Liver (tissue), 9 donors: ENCODE results near the gene MARCHF11. TPM values are rescaled to one million over a fixed set of nuclear protein-coding genes. Genes with fewer than 3 reads are reported as not detected.

ENCODE experiments used
- DNase-seq: peaks from one replicate; pipeline ENCODE4 v3.0.0-alpha.2; 2017; ENCODE audit warnings: low spot score
- H3K27ac ChIP-seq, 2 donors: one replicate each; pipeline ENCODE4 v1.7.0; 2013; ENCODE audit warnings: inconsistent platforms in 2 of 2, low read length in 2 of 2, control low read depth in 1 of 2, low read depth in 1 of 2, mild to moderate bottlenecking in 1 of 2
- H3K27me3 ChIP-seq, 4 donors: one replicate each; pipeline versions ENCODE4 v1.6.1 to v1.7.0; 2013; ENCODE audit warnings: low read length in 3 of 4, inconsistent platforms in 1 of 4, mild to moderate bottlenecking in 1 of 4, moderate library complexity in 1 of 4; ENCODE audit not compliant: control insufficient read depth in 4 of 4, insufficient read depth in 4 of 4
- H3K36me3 ChIP-seq, 4 donors: one replicate each; pipeline versions ENCODE4 v1.6.1 to v1.7.0; 2013; ENCODE audit warnings: low read length in 3 of 4, mild to moderate bottlenecking in 3 of 4, low read depth in 1 of 4, moderate library complexity in 1 of 4; ENCODE audit not compliant: control insufficient read depth in 4 of 4, insufficient read depth in 3 of 4
- H3K4me1 ChIP-seq, 4 donors: one replicate each; pipeline versions ENCODE4 v1.6.1 to v1.7.0; 2013; ENCODE audit warnings: low read length in 3 of 4, mild to moderate bottlenecking in 3 of 4, moderate library complexity in 1 of 4; ENCODE audit not compliant: control insufficient read depth in 4 of 4, insufficient read depth in 4 of 4
- H3K4me3 ChIP-seq, 3 donors: one replicate each; pipeline versions ENCODE4 v1.6.1 to v1.7.0; 2013; ENCODE audit warnings: low read length in 3 of 3, control low read depth in 1 of 3, low read depth in 1 of 3, mild to moderate bottlenecking in 1 of 3
- H3K9ac ChIP-seq, 2 donors: one replicate each; pipeline ENCODE4 v1.7.0; 2013; ENCODE audit warnings: low read length in 2 of 2, mild to moderate bottlenecking in 2 of 2, moderate library complexity in 2 of 2, control low read depth in 1 of 2, low read depth in 1 of 2
- H3K9me3 ChIP-seq, 4 donors: one replicate each; pipeline versions ENCODE4 v1.6.1 to v1.7.0; 2013; ENCODE audit warnings: low read length in 3 of 4; ENCODE audit not compliant: control insufficient read depth in 4 of 4
- EGR1 ChIP-seq, 2 donors: IDR thresholded peaks; 2 replicates each; pipeline ENCODE4 v1.6.1; 2016 to 2018; ENCODE audit warnings: antibody characterized with exemption in 2 of 2, low read depth in 2 of 2
- FOXA1 ChIP-seq: IDR thresholded peaks from 2 replicates; pipeline ENCODE4 v1.6.1; 2016; ENCODE audit warnings: antibody characterized with exemption
- FOXA2 ChIP-seq: IDR thresholded peaks from 2 replicates; pipeline ENCODE4 v1.6.1; 2016; ENCODE audit warnings: antibody characterized with exemption
- GABPA ChIP-seq, 2 donors: IDR thresholded peaks in 1 of 2; conservative IDR thresholded peaks in 1 of 2; 2 replicates each; pipeline ENCODE4 v1.6.1; 2016; ENCODE audit warnings: antibody characterized with exemption in 2 of 2, mild to moderate bottlenecking in 1 of 2, moderate library complexity in 1 of 2
- HNF4A ChIP-seq, 2 donors: conservative IDR thresholded peaks; 2 replicates each; pipeline ENCODE4 v1.6.1; 2016; ENCODE audit warnings: antibody characterized with exemption in 2 of 2, mild to moderate bottlenecking in 2 of 2
- HNF4G ChIP-seq: IDR thresholded peaks from 2 replicates; pipeline ENCODE4 v1.6.1; 2016; ENCODE audit warnings: antibody characterized with exemption
- JUND ChIP-seq, 2 donors: IDR thresholded peaks; 2 replicates each; pipeline ENCODE4 v1.6.1; 2016; ENCODE audit warnings: antibody characterized with exemption in 2 of 2
- NR2F2 ChIP-seq: IDR thresholded peaks from 2 replicates; pipeline ENCODE4 v1.6.1; 2016; ENCODE audit warnings: antibody characterized with exemption
- RAD21 ChIP-seq, 2 donors: IDR thresholded peaks; 2 replicates each; pipeline ENCODE4 v1.6.1; 2016; ENCODE audit warnings: antibody characterized with exemption in 2 of 2, mild to moderate bottlenecking in 2 of 2
- RXRA ChIP-seq, 2 donors: IDR thresholded peaks; 2 replicates each; pipeline ENCODE4 v1.6.1; 2017 to 2018; ENCODE audit warnings: antibody characterized with exemption in 2 of 2, mild to moderate bottlenecking in 1 of 2
- SP1 ChIP-seq: IDR thresholded peaks from 2 replicates; pipeline ENCODE4 v1.6.1; 2018; ENCODE audit warnings: antibody characterized with exemption, mild to moderate bottlenecking
- TAF1 ChIP-seq: conservative IDR thresholded peaks from 2 replicates; pipeline ENCODE4 v1.6.1; 2016; ENCODE audit warnings: antibody characterized with exemption, mild to moderate bottlenecking
- YY1 ChIP-seq: IDR thresholded peaks from 2 replicates; pipeline ENCODE4 v1.6.1; 2016; ENCODE audit warnings: antibody characterized with exemption, mild to moderate bottlenecking
- WGBS: extraction: QIAGEN DNeasy Blood & Tissue Kit; methylation state at CpG from one replicate; pipeline ENCODE4 v1.1.7; 2013; 5-methylcytosine and 5-hydroxymethylcytosine counted together
- polyA plus RNA-seq, 2 donors: library from polyadenylated mRNA; stranded (reverse) in 1 of 2; unstranded in 1 of 2; fragments of 200-250 nt in 1 of 2; fragments of >200 nt in 1 of 2; fragmentation: Nextera tagmentation in 1 of 2; extraction: Ambion mirVana in 1 of 2; gene quantifications; one replicate each; pipeline versions ENCODE4 v1.2.1 to v1.2.3, GENCODE V29; 2013 to 2015
- total RNA-seq, 2 donors: library from RNA; depleted of rRNA; stranded (reverse); fragments of >200 nt; gene quantifications; one replicate each; pipeline ENCODE4 v1.2.3, GENCODE V29; 2014
- TF ChIP-seq, protein P1 (sequence below): IDR thresholded peaks from 2 replicates; pipeline ENCODE4 v1.6.1; 2016; ENCODE audit warnings: antibody characterized with exemption
- TF ChIP-seq, protein P2 (sequence below): IDR thresholded peaks from 2 replicates; pipeline ENCODE4 v1.6.1; 2016; ENCODE audit warnings: antibody characterized with exemption
- TF ChIP-seq, protein P3 (sequence below): fragments of 150-350 bp; IDR thresholded peaks from 2 replicates; pipeline ENCODE4 v1.5.1; 2017; ENCODE audit warnings: improper control_type of control experiment, low read depth, low read length; ENCODE audit not compliant: missing input control
- TF ChIP-seq, protein P4 (sequence below): IDR thresholded peaks from 2 replicates; pipeline ENCODE4 v1.6.1; 2016; ENCODE audit warnings: antibody characterized with exemption, mild to moderate bottlenecking
- TF ChIP-seq, protein P5 (sequence below): IDR thresholded peaks from 2 replicates; pipeline ENCODE4 v1.6.1; 2016; ENCODE audit warnings: antibody characterized with exemption
- donor health status: healthy.
- donor health status: healthy.
- donor health status: healthy.
- donor health status: healthy.
- donor health status: healthy.

MARCHF11 gene
- total and polyA plus RNA-seq, 4 donors, result 0.05 TPM; not detected in 3

DNA sequence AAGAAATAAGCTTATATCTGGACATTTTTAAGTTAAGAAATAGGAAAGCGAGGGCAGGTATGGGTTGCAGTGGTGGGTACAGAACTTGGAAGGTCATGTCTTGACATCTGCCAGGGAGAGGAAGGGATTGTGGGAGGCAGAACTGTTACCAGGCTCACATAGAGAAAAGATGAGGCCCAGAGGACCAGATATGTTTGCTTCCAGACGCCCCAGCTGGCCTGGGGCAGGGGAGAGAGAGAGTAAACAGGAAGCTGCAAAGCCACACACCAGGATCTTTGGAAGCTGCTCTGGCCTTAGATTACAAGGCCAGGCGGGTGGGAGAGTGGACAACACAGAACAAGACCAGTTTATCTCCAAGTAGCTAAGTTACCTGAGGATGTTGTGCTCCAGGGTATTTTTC lies 71.2 kb downstream of the MARCHF11 start:
- H3K4me3 ChIP-seq, result no peak overlapping the region
- TF ChIP-seq GABPA (IDR thresholded peaks at IDR 0.05 in 1 of 2, conservative IDR thresholded peaks at IDR 0.05 in 1 of 2) (no peak), NR2F2 (no peak), YY1 (no peak), RXRA (IDR thresholded peaks at IDR 0.05) (no peak), EGR1 (IDR thresholded peaks at IDR 0.05; ENCODE audit: low read depth in 2 of 2) (no peak), HNF4G (no peak), JUND (IDR thresholded peaks at IDR 0.05) (no peak), HNF4A (conservative IDR thresholded peaks at IDR 0.05) (no peak), RAD21 (IDR thresholded peaks at IDR 0.05) (no peak), SP1 (no peak)
- TF ChIP-seq, protein P1, sequence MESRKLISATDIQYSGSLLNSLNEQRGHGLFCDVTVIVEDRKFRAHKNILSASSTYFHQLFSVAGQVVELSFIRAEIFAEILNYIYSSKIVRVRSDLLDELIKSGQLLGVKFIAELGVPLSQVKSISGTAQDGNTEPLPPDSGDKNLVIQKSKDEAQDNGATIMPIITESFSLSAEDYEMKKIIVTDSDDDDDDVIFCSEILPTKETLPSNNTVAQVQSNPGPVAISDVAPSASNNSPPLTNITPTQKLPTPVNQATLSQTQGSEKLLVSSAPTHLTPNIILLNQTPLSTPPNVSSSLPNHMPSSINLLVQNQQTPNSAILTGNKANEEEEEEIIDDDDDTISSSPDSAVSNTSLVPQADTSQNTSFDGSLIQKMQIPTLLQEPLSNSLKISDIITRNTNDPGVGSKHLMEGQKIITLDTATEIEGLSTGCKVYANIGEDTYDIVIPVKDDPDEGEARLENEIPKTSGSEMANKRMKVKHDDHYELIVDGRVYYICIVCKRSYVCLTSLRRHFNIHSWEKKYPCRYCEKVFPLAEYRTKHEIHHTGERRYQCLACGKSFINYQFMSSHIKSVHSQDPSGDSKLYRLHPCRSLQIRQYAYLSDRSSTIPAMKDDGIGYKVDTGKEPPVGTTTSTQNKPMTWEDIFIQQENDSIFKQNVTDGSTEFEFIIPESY, result no peak
- TF ChIP-seq, protein P2, sequence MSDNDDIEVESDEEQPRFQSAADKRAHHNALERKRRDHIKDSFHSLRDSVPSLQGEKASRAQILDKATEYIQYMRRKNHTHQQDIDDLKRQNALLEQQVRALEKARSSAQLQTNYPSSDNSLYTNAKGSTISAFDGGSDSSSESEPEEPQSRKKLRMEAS, result no peak
- TF ChIP-seq, protein P3, sequence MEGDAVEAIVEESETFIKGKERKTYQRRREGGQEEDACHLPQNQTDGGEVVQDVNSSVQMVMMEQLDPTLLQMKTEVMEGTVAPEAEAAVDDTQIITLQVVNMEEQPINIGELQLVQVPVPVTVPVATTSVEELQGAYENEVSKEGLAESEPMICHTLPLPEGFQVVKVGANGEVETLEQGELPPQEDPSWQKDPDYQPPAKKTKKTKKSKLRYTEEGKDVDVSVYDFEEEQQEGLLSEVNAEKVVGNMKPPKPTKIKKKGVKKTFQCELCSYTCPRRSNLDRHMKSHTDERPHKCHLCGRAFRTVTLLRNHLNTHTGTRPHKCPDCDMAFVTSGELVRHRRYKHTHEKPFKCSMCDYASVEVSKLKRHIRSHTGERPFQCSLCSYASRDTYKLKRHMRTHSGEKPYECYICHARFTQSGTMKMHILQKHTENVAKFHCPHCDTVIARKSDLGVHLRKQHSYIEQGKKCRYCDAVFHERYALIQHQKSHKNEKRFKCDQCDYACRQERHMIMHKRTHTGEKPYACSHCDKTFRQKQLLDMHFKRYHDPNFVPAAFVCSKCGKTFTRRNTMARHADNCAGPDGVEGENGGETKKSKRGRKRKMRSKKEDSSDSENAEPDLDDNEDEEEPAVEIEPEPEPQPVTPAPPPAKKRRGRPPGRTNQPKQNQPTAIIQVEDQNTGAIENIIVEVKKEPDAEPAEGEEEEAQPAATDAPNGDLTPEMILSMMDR, result no peak
- TF ChIP-seq, protein P4, sequence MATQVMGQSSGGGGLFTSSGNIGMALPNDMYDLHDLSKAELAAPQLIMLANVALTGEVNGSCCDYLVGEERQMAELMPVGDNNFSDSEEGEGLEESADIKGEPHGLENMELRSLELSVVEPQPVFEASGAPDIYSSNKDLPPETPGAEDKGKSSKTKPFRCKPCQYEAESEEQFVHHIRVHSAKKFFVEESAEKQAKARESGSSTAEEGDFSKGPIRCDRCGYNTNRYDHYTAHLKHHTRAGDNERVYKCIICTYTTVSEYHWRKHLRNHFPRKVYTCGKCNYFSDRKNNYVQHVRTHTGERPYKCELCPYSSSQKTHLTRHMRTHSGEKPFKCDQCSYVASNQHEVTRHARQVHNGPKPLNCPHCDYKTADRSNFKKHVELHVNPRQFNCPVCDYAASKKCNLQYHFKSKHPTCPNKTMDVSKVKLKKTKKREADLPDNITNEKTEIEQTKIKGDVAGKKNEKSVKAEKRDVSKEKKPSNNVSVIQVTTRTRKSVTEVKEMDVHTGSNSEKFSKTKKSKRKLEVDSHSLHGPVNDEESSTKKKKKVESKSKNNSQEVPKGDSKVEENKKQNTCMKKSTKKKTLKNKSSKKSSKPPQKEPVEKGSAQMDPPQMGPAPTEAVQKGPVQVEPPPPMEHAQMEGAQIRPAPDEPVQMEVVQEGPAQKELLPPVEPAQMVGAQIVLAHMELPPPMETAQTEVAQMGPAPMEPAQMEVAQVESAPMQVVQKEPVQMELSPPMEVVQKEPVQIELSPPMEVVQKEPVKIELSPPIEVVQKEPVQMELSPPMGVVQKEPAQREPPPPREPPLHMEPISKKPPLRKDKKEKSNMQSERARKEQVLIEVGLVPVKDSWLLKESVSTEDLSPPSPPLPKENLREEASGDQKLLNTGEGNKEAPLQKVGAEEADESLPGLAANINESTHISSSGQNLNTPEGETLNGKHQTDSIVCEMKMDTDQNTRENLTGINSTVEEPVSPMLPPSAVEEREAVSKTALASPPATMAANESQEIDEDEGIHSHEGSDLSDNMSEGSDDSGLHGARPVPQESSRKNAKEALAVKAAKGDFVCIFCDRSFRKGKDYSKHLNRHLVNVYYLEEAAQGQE, result no peak
- TF ChIP-seq, protein P5, sequence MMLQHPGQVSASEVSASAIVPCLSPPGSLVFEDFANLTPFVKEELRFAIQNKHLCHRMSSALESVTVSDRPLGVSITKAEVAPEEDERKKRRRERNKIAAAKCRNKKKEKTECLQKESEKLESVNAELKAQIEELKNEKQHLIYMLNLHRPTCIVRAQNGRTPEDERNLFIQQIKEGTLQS, result no peak
- H3K9me3 ChIP-seq, result peaks cover 1 to 6% (median 3%) of the 10 kb centered on the region in 4 donors
- H3K4me1 ChIP-seq, result no peaks in the 10 kb centered on the region
- WGBS, result 50% methylated on average over 3 of the region's 3 CpGs
- H3K27me3 ChIP-seq, result no peaks in the 10 kb centered on the region
- no peak for DNase-seq
- no peaks in the 10 kb centered on the region for H3K36me3 ChIP-seq
- H3K27ac ChIP-seq, result no peak overlapping the region
- H3K9ac ChIP-seq, result no peak overlapping the region

DNA sequence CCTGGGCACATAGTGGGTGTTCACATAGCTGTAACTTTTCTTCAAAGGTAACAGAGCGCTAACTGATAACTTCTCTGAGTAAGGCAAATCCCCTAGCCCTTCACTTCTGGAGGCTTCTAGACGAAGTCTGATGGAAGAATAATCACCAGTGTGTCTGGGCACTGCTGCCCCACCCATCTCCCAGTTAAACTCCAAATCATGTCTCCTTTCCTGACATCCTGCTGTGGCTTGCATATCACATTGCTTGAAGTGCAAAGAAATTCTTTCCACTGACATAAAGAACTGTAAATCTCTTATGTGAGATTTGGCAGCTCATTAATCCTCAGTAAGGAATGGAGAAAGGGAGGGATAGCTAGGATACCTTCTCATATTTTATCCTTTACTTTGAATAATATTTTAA lies 74.6 kb downstream of the MARCHF11 start:
- H3K9me3 ChIP-seq, result peaks cover 0 to 10% (median 5%) of the 10 kb centered on the region in 4 donors
- H3K27me3 ChIP-seq, result no peaks in the 10 kb centered on the region
- WGBS, result 68% methylated on average over 2 of the region's 2 CpGs
- H3K27ac ChIP-seq, result no peak overlapping the region
- no peak for DNase-seq
- no peaks in the 10 kb centered on the region for H3K4me1 ChIP-seq
- H3K36me3 ChIP-seq, result no peaks in the 10 kb centered on the region
- no peak overlapping the region for H3K9ac ChIP-seq
- no peak overlapping the region for H3K4me3 ChIP-seq
- TF ChIP-seq FOXA2, result no peak
- no peak for TF ChIP-seq TAF1
- TF ChIP-seq FOXA1, result no peak
- TF ChIP-seq RAD21 (IDR thresholded peaks at IDR 0.05), result no peak
- TF ChIP-seq RXRA (IDR thresholded peaks at IDR 0.05), result no peak
- TF ChIP-seq, protein P2, result no peak
- no peak for TF ChIP-seq GABPA (IDR thresholded peaks at IDR 0.05 in 1 of 2, conservative IDR thresholded peaks at IDR 0.05 in 1 of 2)
- no peak for TF ChIP-seq HNF4G
- TF ChIP-seq, protein P3, result no peak
- TF ChIP-seq JUND (IDR thresholded peaks at IDR 0.05), result no peak
- no peak for TF ChIP-seq EGR1 (IDR thresholded peaks at IDR 0.05; ENCODE audit: low read depth in 2 of 2)
- no peak for TF ChIP-seq SP1
- TF ChIP-seq, protein P4, result no peak
